Measurements from ENCODE around the gene KATNB1.

GRCh38 chr16:57775661-57776469 lies 40.3 kb downstream of the KATNB1 start:
- peak; percentile 55 for TF ChIP-seq CTCF (IDR thresholded peaks at IDR 0.05; ENCODE audit: poor library complexity, severe bottlenecking)
- TF ChIP-seq TAF1 (IDR thresholded peaks at IDR 0.05; ENCODE audit: low read depth), result no peak
- no peak for TF ChIP-seq POLR2AphosphoS5 (IDR thresholded peaks at IDR 0.05)
- TF ChIP-seq EZH2 (IDR thresholded peaks at IDR 0.05; ENCODE audit: borderline replicate concordance, insufficient read depth, low read length, poor library complexity, severe bottlenecking), result no peak
- TF ChIP-seq EP300 (conservative IDR thresholded peaks at IDR 0.05; ENCODE audit: poor library complexity, severe bottlenecking), result no peak
- peak; percentile 56 for TF ChIP-seq RAD21 (conservative IDR thresholded peaks at IDR 0.05)
- TF ChIP-seq REST (IDR thresholded peaks at IDR 0.05; ENCODE audit: borderline replicate concordance), result no peak

All from neural cell (in vitro differentiated cells).